Gastrocnemius medialis (tissue), 4 donors: ENCODE data around the gene SH3BP1. TPM values are rescaled to one million over a fixed set of nuclear protein-coding genes. Genes with fewer than 3 reads are reported as not detected.
A peak's percentile ranks its signal among the peaks of the same experiment; 100 is the strongest.

ENCODE experiments used
- ATAC-seq, 2 donors: fragments of 150-250 bp; one replicate each; pipeline ENCODE4 v1.9.1; 2016
- DNase-seq, 2 donors: peaks; one replicate each; pipeline ENCODE4 v3.0.0-alpha.2; 2019
- H3K27ac ChIP-seq, 4 donors: fragments of 200-600 bp; sonication (generic); 1 replicate in 1 of 4; 2 replicates in 3 of 4; pipeline ENCODE4 v1.5.1; 2016 to 2018; ENCODE audit warnings: mild to moderate bottlenecking in 2 of 4, moderate library complexity in 1 of 4
- H3K27me3 ChIP-seq, 3 donors: fragments of 200-600 bp; sonication (generic) in 2 of 3; 1 replicate in 1 of 3; 2 replicates in 2 of 3; pipeline versions ENCODE4 v1.5.1 to v1.6.0; 2016 to 2019; ENCODE audit warnings: mild to moderate bottlenecking in 1 of 3, moderate library complexity in 1 of 3
- H3K36me3 ChIP-seq, 2 donors: fragments of 200-600 bp; sonication (generic) in 1 of 2; one replicate each; pipeline ENCODE4 v1.5.1; 2017 to 2018
- H3K4me1 ChIP-seq, 2 donors: fragments of 200-600 bp; sonication (generic) in 1 of 2; one replicate each; pipeline ENCODE4 v1.5.1; 2016 to 2017; ENCODE audit warnings: mild to moderate bottlenecking in 2 of 2
- H3K4me3 ChIP-seq, 4 donors: fragments of 200-600 bp; sonication (generic) in 3 of 4; 1 replicate in 1 of 4; 2 replicates in 3 of 4; pipeline ENCODE4 v1.5.1; 2016 to 2019; ENCODE audit warnings: mild to moderate bottlenecking in 2 of 4
- H3K9me3 ChIP-seq, 3 donors: fragments of 200-600 bp; sonication (generic) in 2 of 3; 1 replicate in 1 of 3; 2 replicates in 2 of 3; pipeline ENCODE4 v1.5.1; 2016 to 2019
- POLR2A ChIP-seq, 2 donors: fragments of 450-650 bp; IDR thresholded peaks; one replicate each; pipeline ENCODE4 v1.6.1; 2017; ENCODE audit warnings: antibody characterized with exemption in 2 of 2, mild to moderate bottlenecking in 2 of 2, moderate library complexity in 2 of 2
- in situ Hi-C, 4 donors: fragments of 200-750 bp; cut with MboI; loops; one replicate each; pipeline versions ENCODE4 v1.15.0 to v1.8.0; 2017; ENCODE audit warnings: low sequenced_read_pairs in 4 of 4
- intact Hi-C: fragments of 100-400 bp; cut with DNase I; formaldehyde crosslinking; loops from one replicate; pipeline ENCODE4 v1.15.1; 2023; ENCODE audit warnings: low total_unique reads
- total RNA-seq, 4 donors: library from RNA; depleted of rRNA; stranded (reverse); fragments of >200 nt; gene quantifications; one replicate each; pipeline versions ENCODE4 v1.1.0 to v1.2.3, GENCODE V29; 2016
- TF ChIP-seq, protein P1 (sequence below), 5 experiments: fragments of 450-650 bp in 3 of 5; fragments of 200-600 bp in 2 of 5; sonication (generic) in 2 of 5; IDR thresholded peaks in 4 of 5; conservative IDR thresholded peaks in 1 of 5; 1 replicate in 4 of 5; 2 replicates in 1 of 5; pipeline ENCODE4 v1.5.1; 2016 to 2019; ENCODE audit warnings: antibody characterized with exemption in 5 of 5, mild to moderate bottlenecking in 3 of 5, moderate library complexity in 3 of 5

SH3BP1 gene
- total RNA-seq, 4 donors from 2014 or later, result 1.1 to 1.8 (median 1.6) TPM; not detected in 1

- no peaks in the 10 kb centered on the region for H3K36me3 ChIP-seq
- no peak for TF ChIP-seq POLR2A (IDR thresholded peaks at IDR 0.05)
- TF ChIP-seq, protein P1, sequence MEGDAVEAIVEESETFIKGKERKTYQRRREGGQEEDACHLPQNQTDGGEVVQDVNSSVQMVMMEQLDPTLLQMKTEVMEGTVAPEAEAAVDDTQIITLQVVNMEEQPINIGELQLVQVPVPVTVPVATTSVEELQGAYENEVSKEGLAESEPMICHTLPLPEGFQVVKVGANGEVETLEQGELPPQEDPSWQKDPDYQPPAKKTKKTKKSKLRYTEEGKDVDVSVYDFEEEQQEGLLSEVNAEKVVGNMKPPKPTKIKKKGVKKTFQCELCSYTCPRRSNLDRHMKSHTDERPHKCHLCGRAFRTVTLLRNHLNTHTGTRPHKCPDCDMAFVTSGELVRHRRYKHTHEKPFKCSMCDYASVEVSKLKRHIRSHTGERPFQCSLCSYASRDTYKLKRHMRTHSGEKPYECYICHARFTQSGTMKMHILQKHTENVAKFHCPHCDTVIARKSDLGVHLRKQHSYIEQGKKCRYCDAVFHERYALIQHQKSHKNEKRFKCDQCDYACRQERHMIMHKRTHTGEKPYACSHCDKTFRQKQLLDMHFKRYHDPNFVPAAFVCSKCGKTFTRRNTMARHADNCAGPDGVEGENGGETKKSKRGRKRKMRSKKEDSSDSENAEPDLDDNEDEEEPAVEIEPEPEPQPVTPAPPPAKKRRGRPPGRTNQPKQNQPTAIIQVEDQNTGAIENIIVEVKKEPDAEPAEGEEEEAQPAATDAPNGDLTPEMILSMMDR (IDR thresholded peaks at IDR 0.05 in 4 of 5, conservative IDR thresholded peaks at IDR 0.05 in 1 of 5), result peak; percentile 84 to 97 (median 87)
- in situ Hi-C loops (no loop called here), intact Hi-C loops (loop anchor here (10.0 kb wide), 1 partner anchor 1918 kb away; the partner anchor contains the start of gene ATF4)
- peak overlapping the region; percentile 88 to 98 (median 92) for H3K4me3 ChIP-seq
- no peaks in the 10 kb centered on the region for H3K27me3 ChIP-seq
- peak in 1 of 2 donors; percentile 18 for ATAC-seq
- H3K27ac ChIP-seq, result peak overlapping the region; percentile 90 to 98 (median 95)
- peak; percentile 57 to 67 for DNase-seq
- H3K9me3 ChIP-seq, result no peaks in the 10 kb centered on the region
- H3K4me1 ChIP-seq, result peaks cover 28 to 34% of the 10 kb centered on the region in 2 donors
These were observed 32.2 kb upstream of the SH3BP1 start for GRCh38 chr22:37607010-37607934.

- H3K27me3 ChIP-seq, result no peaks in the 10 kb centered on the region
- in situ Hi-C loops (no loop called here), intact Hi-C loops (loop anchor here (1.0 to 10.0 kb wide), 2 partner anchors 67 to 1917 kb away; partner anchors contain the start of genes ATF4 and LGALS1)
- H3K4me3 ChIP-seq, result peak overlapping the region; percentile 88 to 98 (median 92)
- H3K9me3 ChIP-seq, result no peaks in the 10 kb centered on the region
- DNase-seq (no peak), ATAC-seq (peak in 1 of 2 donors; percentile 0)
- peak overlapping the region; percentile 90 to 98 (median 95) for H3K27ac ChIP-seq
- H3K4me1 ChIP-seq, result peaks cover 28 to 34% of the 10 kb centered on the region in 2 donors
- TF ChIP-seq, protein P1 (IDR thresholded peaks at IDR 0.05 in 4 of 5, conservative IDR thresholded peaks at IDR 0.05 in 1 of 5), result no peak
- no peak for TF ChIP-seq POLR2A (IDR thresholded peaks at IDR 0.05)
- H3K36me3 ChIP-seq, result no peaks in the 10 kb centered on the region
These were observed 31.5 kb upstream of the SH3BP1 start for GRCh38 chr22:37607935-37608476.

GRCh38 chr22:37608477-37609239 is 30.8 kb upstream of the SH3BP1 start, which contains the start of gene GGA1:
Gene GGA1, plus strand, starts transcription at chr22:37608834. Its CDS starts 27 bp downstream, at chr22:37608861.
- in situ Hi-C loops, result no loop called here
- no peaks in the 10 kb centered on the region for H3K9me3 ChIP-seq
- H3K27me3 ChIP-seq, result no peaks in the 10 kb centered on the region
- TF ChIP-seq, protein P1 (IDR thresholded peaks at IDR 0.05 in 4 of 5, conservative IDR thresholded peaks at IDR 0.05 in 1 of 5), result no peak
- TF ChIP-seq POLR2A (IDR thresholded peaks at IDR 0.05), result peak in 1 of 2 donors; percentile 30
- peak within 1 kb of the TSS; percentile 90 to 98 (median 95) for H3K27ac ChIP-seq
- peaks cover 28 to 34% of the 10 kb centered on the region in 2 donors for H3K4me1 ChIP-seq
- ATAC-seq, result peak; percentile 92 to 96
- H3K36me3 ChIP-seq, result no peaks in the 10 kb centered on the region
- H3K4me3 ChIP-seq, result peak within 1 kb of the TSS; percentile 88 to 98 (median 92)
- intact Hi-C loops, result loop anchor here (1.0 to 10.0 kb wide), 2 partner anchors 67 to 1916 kb away; partner anchors contain the start of genes ATF4 and LGALS1
- peak; percentile 91 to 93 for DNase-seq
